Gastrocnemius medialis (tissue), 4 donors: ENCODE results near the gene MORN1. TPM values are rescaled to one million over a fixed set of nuclear protein-coding genes. Genes with fewer than 3 reads are reported as not detected.

ENCODE experiments used
- ATAC-seq, 2 donors: fragments of 150-250 bp; one replicate each; pipeline ENCODE4 v1.9.1; 2016
- DNase-seq, 2 donors: peaks; one replicate each; pipeline ENCODE4 v3.0.0-alpha.2; 2019
- H3K27ac ChIP-seq, 4 donors: fragments of 200-600 bp; sonication (generic); 1 replicate in 1 of 4; 2 replicates in 3 of 4; pipeline ENCODE4 v1.5.1; 2016 to 2018; ENCODE audit warnings: mild to moderate bottlenecking in 2 of 4, moderate library complexity in 1 of 4
- H3K27me3 ChIP-seq, 3 donors: fragments of 200-600 bp; sonication (generic) in 2 of 3; 1 replicate in 1 of 3; 2 replicates in 2 of 3; pipeline versions ENCODE4 v1.5.1 to v1.6.0; 2016 to 2019; ENCODE audit warnings: mild to moderate bottlenecking in 1 of 3, moderate library complexity in 1 of 3
- H3K36me3 ChIP-seq, 2 donors: fragments of 200-600 bp; sonication (generic) in 1 of 2; one replicate each; pipeline ENCODE4 v1.5.1; 2017 to 2018
- H3K4me1 ChIP-seq, 2 donors: fragments of 200-600 bp; sonication (generic) in 1 of 2; one replicate each; pipeline ENCODE4 v1.5.1; 2016 to 2017; ENCODE audit warnings: mild to moderate bottlenecking in 2 of 2
- H3K4me3 ChIP-seq, 4 donors: fragments of 200-600 bp; sonication (generic) in 3 of 4; 1 replicate in 1 of 4; 2 replicates in 3 of 4; pipeline ENCODE4 v1.5.1; 2016 to 2019; ENCODE audit warnings: mild to moderate bottlenecking in 2 of 4
- H3K9me3 ChIP-seq, 3 donors: fragments of 200-600 bp; sonication (generic) in 2 of 3; 1 replicate in 1 of 3; 2 replicates in 2 of 3; pipeline ENCODE4 v1.5.1; 2016 to 2019
- CTCF ChIP-seq, 5 experiments: fragments of 450-650 bp in 3 of 5; fragments of 200-600 bp in 2 of 5; sonication (generic) in 2 of 5; IDR thresholded peaks in 4 of 5; conservative IDR thresholded peaks in 1 of 5; 1 replicate in 4 of 5; 2 replicates in 1 of 5; pipeline ENCODE4 v1.5.1; 2016 to 2019; ENCODE audit warnings: antibody characterized with exemption in 5 of 5, mild to moderate bottlenecking in 3 of 5, moderate library complexity in 3 of 5
- POLR2A ChIP-seq, 2 donors: fragments of 450-650 bp; IDR thresholded peaks; one replicate each; pipeline ENCODE4 v1.6.1; 2017; ENCODE audit warnings: antibody characterized with exemption in 2 of 2, mild to moderate bottlenecking in 2 of 2, moderate library complexity in 2 of 2
- in situ Hi-C, 4 donors: fragments of 200-750 bp; cut with MboI; loops; one replicate each; pipeline versions ENCODE4 v1.15.0 to v1.8.0; 2017; ENCODE audit warnings: low sequenced_read_pairs in 4 of 4
- intact Hi-C: fragments of 100-400 bp; cut with DNase I; formaldehyde crosslinking; loops from one replicate; pipeline ENCODE4 v1.15.1; 2023; ENCODE audit warnings: low total_unique reads
- total RNA-seq, 4 donors: library from RNA; depleted of rRNA; stranded (reverse); fragments of >200 nt; gene quantifications; one replicate each; pipeline versions ENCODE4 v1.1.0 to v1.2.3, GENCODE V29; 2016

The MORN1 gene
- total RNA-seq, 4 donors from 2014 or later = 1.9 to 4.7 (median 3.5) TPM

- H3K9me3 ChIP-seq = no peaks in the 10 kb centered on the region
- no peak overlapping the region for H3K27ac ChIP-seq
- no peak for DNase-seq
- intact Hi-C loops (no loop called here), in situ Hi-C loops (no loop called here)
- ATAC-seq = no peak
- no peaks in the 10 kb centered on the region for H3K27me3 ChIP-seq
- no peak for TF ChIP-seq CTCF (IDR thresholded peaks at IDR 0.05 in 4 of 5, conservative IDR thresholded peaks at IDR 0.05 in 1 of 5)
- no peak for TF ChIP-seq POLR2A (IDR thresholded peaks at IDR 0.05)
- no peaks in the 10 kb centered on the region for H3K4me1 ChIP-seq
- H3K36me3 ChIP-seq = no peaks in the 10 kb centered on the region
- no peak overlapping the region for H3K4me3 ChIP-seq
Measured at GRCh38 chr1:2353551-2354438, 37.6 kb downstream of the MORN1 start.

- intact Hi-C loops (no loop called here), in situ Hi-C loops (no loop called here)
- TF ChIP-seq CTCF (IDR thresholded peaks at IDR 0.05 in 4 of 5, conservative IDR thresholded peaks at IDR 0.05 in 1 of 5) (no peak), POLR2A (IDR thresholded peaks at IDR 0.05) (no peak)
- ATAC-seq (no peak), DNase-seq (no peak)
- Histone ChIP-seq H3K36me3 (no peaks in the 10 kb centered on the region), H3K27me3 (no peaks in the 10 kb centered on the region), H3K4me1 (no peaks in the 10 kb centered on the region), H3K27ac (no peak overlapping the region), H3K4me3 (no peak overlapping the region), H3K9me3 (no peaks in the 10 kb centered on the region)
Measured at GRCh38 chr1:2352897-2353550, 38.3 kb downstream of the MORN1 start.

DNA sequence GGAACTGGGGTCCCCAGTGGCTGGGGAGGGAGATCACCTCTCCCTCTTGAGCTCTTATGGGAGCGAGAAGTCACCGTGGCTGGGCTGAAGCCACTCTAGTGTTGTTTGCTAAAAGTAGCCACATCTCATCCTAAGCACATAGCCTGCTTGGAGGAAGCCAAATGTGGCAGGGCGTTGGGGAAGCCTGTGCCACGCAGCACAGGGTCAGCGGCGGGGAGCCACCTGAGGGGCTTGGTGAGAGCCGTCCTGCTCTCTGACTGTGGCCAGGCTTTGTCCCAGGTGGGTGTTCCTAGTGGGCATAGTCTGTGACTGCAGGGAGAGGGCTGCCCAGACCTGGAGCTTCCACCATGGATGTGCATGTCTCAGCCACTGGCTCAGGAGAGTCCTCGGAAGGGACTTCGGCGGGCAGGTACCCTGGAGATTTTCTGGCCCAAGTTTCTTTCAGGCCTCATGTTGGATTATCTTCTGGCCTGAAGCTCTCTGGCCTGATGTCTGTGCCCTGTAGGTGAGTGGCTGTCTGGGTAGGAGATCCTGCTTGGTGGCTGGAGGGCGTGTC lies 38.9 kb downstream of the MORN1 start:
- ATAC-seq (no peak), DNase-seq (no peak)
- H3K4me1 ChIP-seq = no peaks in the 10 kb centered on the region
- TF ChIP-seq CTCF (IDR thresholded peaks at IDR 0.05 in 4 of 5, conservative IDR thresholded peaks at IDR 0.05 in 1 of 5) (no peak), POLR2A (IDR thresholded peaks at IDR 0.05) (no peak)
- H3K4me3 ChIP-seq = no peak overlapping the region
- H3K27me3 ChIP-seq = no peaks in the 10 kb centered on the region
- no peaks in the 10 kb centered on the region for H3K36me3 ChIP-seq
- H3K27ac ChIP-seq = no peak overlapping the region
- no peaks in the 10 kb centered on the region for H3K9me3 ChIP-seq
- intact Hi-C loops (no loop called here), in situ Hi-C loops (no loop called here)

DNA sequence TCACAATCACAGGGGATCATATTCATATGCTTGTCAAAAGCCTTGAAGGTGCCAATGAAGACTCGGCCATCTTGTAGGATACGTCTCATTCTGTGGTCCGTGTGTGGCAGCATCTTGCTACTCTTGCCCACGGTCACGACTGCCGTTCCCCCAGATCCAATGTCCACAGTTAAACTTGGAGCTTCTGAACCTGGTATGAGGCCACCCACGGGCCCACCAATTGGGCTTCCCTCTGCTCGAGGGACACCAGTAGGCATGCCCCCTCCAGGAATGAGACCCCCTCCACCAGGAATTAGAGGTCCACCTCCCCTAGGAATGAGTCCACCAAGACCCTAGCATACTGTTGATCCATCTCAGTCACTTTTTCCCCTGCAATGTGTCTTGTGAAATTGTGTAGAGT lies 39.6 kb downstream of the MORN1 start:
- no peak for ATAC-seq
- Histone ChIP-seq H3K27me3 (no peaks in the 10 kb centered on the region), H3K4me3 (no peak overlapping the region), H3K4me1 (no peaks in the 10 kb centered on the region), H3K36me3 (no peaks in the 10 kb centered on the region), H3K9me3 (no peaks in the 10 kb centered on the region), H3K27ac (no peak overlapping the region)
- in situ Hi-C loops (no loop called here), intact Hi-C loops (no loop called here)
- TF ChIP-seq CTCF (IDR thresholded peaks at IDR 0.05 in 4 of 5, conservative IDR thresholded peaks at IDR 0.05 in 1 of 5) (no peak), POLR2A (IDR thresholded peaks at IDR 0.05) (no peak)
- DNase-seq = no peak
